ENCODE data around the gene ARID5B. TPM values are rescaled to one million over a fixed set of nuclear protein-coding genes. Genes with fewer than 3 reads are reported as not detected.

Gene ARID5B
- total RNA-seq, 2 experiments from 2014 or later: 49.2 to 51.3 TPM

DNA sequence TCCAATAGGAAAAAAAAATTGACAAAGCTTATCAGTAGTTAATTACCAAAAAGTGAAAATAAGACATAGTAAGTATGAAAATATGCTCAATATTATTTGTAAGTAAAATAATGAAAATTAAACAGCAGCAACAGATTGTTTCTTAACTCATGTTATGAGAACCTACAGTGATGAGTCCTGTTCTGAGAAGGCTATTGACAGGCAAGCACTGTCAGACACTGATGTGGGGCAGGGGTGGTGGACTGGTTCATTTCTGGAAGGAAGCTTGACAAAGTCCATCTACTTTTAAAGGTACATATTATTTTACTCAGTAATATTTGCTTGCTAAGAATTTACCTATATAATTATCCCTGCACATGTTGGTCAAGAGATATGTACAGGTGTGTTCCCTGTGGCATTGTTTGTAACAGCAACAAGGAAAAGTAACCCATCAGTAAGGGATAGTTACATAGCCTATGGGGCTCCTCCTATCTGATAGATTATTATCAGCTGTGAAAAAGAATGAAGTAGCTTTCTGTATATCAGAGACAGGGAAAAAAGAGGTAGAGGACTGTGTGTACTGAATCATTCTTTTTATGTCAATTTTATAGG lies 205.5 kb downstream of the ARID5B start:
- H3K4me1 ChIP-seq (ENCODE audit: insufficient read depth, low read length): peaks cover 20% of the 10 kb centered on the region
- H3K27me3 Mint-ChIP-seq: no peaks in the 10 kb centered on the region
- TF ChIP-seq, protein P1, sequence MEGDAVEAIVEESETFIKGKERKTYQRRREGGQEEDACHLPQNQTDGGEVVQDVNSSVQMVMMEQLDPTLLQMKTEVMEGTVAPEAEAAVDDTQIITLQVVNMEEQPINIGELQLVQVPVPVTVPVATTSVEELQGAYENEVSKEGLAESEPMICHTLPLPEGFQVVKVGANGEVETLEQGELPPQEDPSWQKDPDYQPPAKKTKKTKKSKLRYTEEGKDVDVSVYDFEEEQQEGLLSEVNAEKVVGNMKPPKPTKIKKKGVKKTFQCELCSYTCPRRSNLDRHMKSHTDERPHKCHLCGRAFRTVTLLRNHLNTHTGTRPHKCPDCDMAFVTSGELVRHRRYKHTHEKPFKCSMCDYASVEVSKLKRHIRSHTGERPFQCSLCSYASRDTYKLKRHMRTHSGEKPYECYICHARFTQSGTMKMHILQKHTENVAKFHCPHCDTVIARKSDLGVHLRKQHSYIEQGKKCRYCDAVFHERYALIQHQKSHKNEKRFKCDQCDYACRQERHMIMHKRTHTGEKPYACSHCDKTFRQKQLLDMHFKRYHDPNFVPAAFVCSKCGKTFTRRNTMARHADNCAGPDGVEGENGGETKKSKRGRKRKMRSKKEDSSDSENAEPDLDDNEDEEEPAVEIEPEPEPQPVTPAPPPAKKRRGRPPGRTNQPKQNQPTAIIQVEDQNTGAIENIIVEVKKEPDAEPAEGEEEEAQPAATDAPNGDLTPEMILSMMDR (IDR thresholded peaks at IDR 0.05): no peak
- H3K27ac Mint-ChIP-seq: no peak overlapping the region
- H3K4me3 Mint-ChIP-seq: no peak overlapping the region
- no peaks in the 10 kb centered on the region for H3K36me3 Mint-ChIP-seq (ENCODE audit: low read depth)
- H3K36me3 ChIP-seq (ENCODE audit: insufficient read depth, low read length): no peaks in the 10 kb centered on the region
- ATAC-seq (ENCODE audit: poor library complexity) (no peak), DNase-seq (no peak)
- intact Hi-C loops (cut with DNase I, micrococcal nuclease): no loop called here
- POLR2A ChIA-PET: interaction anchor here (0.8 to 2.4 kb wide), 3 partner anchors 13 to 77 kb away, joined by 3 to 8 read pairs (median 3); no protein-coding TSS in a partner anchor
- no peaks in the 10 kb centered on the region for H3K9me3 Mint-ChIP-seq
- CTCF ChIA-PET: interaction anchor here (0.6 to 1.9 kb wide), 5 partner anchors 7 to 1157 kb away, joined by 3 to 6 read pairs (median 3); no protein-coding TSS in a partner anchor
- no peaks in the 10 kb centered on the region for H3K9me3 ChIP-seq (ENCODE audit: control insufficient read depth in 1 of 2, insufficient read depth in 1 of 2, low read length in 2 of 2)
- H3K4me1 Mint-ChIP-seq (ENCODE audit: low read depth): peaks cover 37% of the 10 kb centered on the region
- no peak overlapping the region for H3K27ac ChIP-seq (ENCODE audit: low read depth in 1 of 2, low read length in 2 of 2)
- H3K4me3 ChIP-seq (ENCODE audit: low read length): no peak overlapping the region
- no peaks in the 10 kb centered on the region for H3K27me3 ChIP-seq (ENCODE audit: control insufficient read depth in 1 of 2, insufficient read depth in 2 of 2, low read length in 2 of 2)

- no peaks in the 10 kb centered on the region for H3K36me3 Mint-ChIP-seq (ENCODE audit: low read depth)
- H3K9me3 ChIP-seq (ENCODE audit: control insufficient read depth in 1 of 2, insufficient read depth in 1 of 2, low read length in 2 of 2): no peaks in the 10 kb centered on the region
- ATAC-seq (ENCODE audit: poor library complexity): peak; percentile 26
- no peaks in the 10 kb centered on the region for H3K27me3 ChIP-seq (ENCODE audit: control insufficient read depth in 1 of 2, insufficient read depth in 2 of 2, low read length in 2 of 2)
- intact Hi-C loops (cut with DNase I, micrococcal nuclease): no loop called here
- ChIA-PET POLR2A (interaction anchor here (0.6 to 2.4 kb wide), 7 partner anchors 20 to 226 kb away, joined by 3 to 8 read pairs (median 3); no protein-coding TSS in a partner anchor), CTCF (interaction anchor here (1.0 kb wide), 1 partner anchor 49 kb away, joined by 3 read pairs; no protein-coding TSS in a partner anchor)
- no peak overlapping the region for H3K27ac ChIP-seq (ENCODE audit: low read depth in 1 of 2, low read length in 2 of 2)
- H3K27me3 Mint-ChIP-seq: no peaks in the 10 kb centered on the region
- H3K4me1 ChIP-seq (ENCODE audit: insufficient read depth, low read length): peaks cover 20% of the 10 kb centered on the region
- DNase-seq: peak in 2 of 14 experiments; percentile 10 to 29
- H3K27ac Mint-ChIP-seq: no peak overlapping the region
- H3K9me3 Mint-ChIP-seq: no peaks in the 10 kb centered on the region
- TF ChIP-seq, protein P1 (IDR thresholded peaks at IDR 0.05): no peak
- H3K4me3 Mint-ChIP-seq: peak overlapping the region; percentile 13
- no peak overlapping the region for H3K4me3 ChIP-seq (ENCODE audit: low read length)
- H3K4me1 Mint-ChIP-seq (ENCODE audit: low read depth): peaks cover 34% of the 10 kb centered on the region
- no peaks in the 10 kb centered on the region for H3K36me3 ChIP-seq (ENCODE audit: insufficient read depth, low read length)
Measured at GRCh38 chr10:62108759-62109586, 207.5 kb downstream of the ARID5B start.

DNA sequence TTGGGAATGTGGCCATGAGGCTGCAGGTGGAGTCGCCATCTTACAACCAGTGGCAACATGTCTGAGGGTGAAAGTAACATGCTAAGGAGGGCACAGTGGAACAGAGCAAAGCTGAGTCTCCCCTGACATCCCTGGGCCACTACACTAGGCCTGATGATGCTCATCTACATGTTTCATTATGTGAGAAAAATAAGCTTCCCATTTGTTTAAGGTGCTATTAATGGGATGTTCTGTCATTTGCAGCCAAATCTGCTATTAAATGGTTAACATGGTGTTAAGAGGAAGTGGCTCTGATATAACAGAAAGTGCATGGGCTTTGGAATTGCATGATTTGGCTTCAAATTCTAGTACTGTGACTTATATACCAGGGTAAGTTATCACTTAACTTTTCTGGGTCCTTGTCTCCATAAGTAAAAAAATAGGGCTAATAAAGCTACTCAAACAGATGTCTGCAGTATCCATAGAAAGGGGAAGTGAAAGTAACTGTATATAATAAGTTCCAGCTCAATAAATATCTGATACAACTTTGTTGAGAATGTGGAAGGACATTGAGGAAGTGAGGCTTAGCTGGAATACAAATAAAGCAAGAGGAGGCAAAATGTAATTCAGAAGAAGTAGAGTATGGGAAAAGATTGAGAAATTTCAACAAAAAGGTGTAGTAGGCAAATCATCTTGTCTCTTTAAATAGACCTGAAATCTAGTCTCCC lies 208.2 kb downstream of the ARID5B start:
- intact Hi-C loops (cut with DNase I, micrococcal nuclease): loop anchor here in 1 of 2 experiments (10.0 kb wide), 1 partner anchor 1755 kb away; no protein-coding TSS in a partner anchor
- H3K4me3 Mint-ChIP-seq: peak overlapping the region; percentile 39
- Histone ChIP-seq H3K9me3 (ENCODE audit: control insufficient read depth in 1 of 2, insufficient read depth in 1 of 2, low read length in 2 of 2) (no peaks in the 10 kb centered on the region), H3K27ac (ENCODE audit: low read depth in 1 of 2, low read length in 2 of 2) (no peak overlapping the region), H3K36me3 (ENCODE audit: insufficient read depth, low read length) (no peaks in the 10 kb centered on the region), H3K4me1 (ENCODE audit: insufficient read depth, low read length) (peaks cover 20% of the 10 kb centered on the region), H3K4me3 (ENCODE audit: low read length) (no peak overlapping the region), H3K27me3 (ENCODE audit: control insufficient read depth in 1 of 2, insufficient read depth in 2 of 2, low read length in 2 of 2) (no peaks in the 10 kb centered on the region)
- peak overlapping the region; percentile 1 for H3K27ac Mint-ChIP-seq
- POLR2A ChIA-PET: interaction anchor here (1.0 to 2.4 kb wide), 3 partner anchors 21 to 74 kb away, joined by 3 to 8 read pairs (median 3); no protein-coding TSS in a partner anchor
- no peaks in the 10 kb centered on the region for H3K27me3 Mint-ChIP-seq
- H3K36me3 Mint-ChIP-seq (ENCODE audit: low read depth): no peaks in the 10 kb centered on the region
- TF ChIP-seq, protein P1 (IDR thresholded peaks at IDR 0.05): no peak
- CTCF ChIA-PET: interaction anchor here (1.0 kb wide), 1 partner anchor 49 kb away, joined by 3 read pairs; no protein-coding TSS in a partner anchor
- peaks cover 34% of the 10 kb centered on the region for H3K4me1 Mint-ChIP-seq (ENCODE audit: low read depth)
- DNase-seq: peak in 3 of 14 experiments; percentile 13 to 23 (median 22)
- H3K9me3 Mint-ChIP-seq: no peaks in the 10 kb centered on the region
- ATAC-seq (ENCODE audit: poor library complexity): no peak
